HG03095 (cell line): ENCODE results near the gene FGF21.

Source experiments
- ATAC-seq: cut with Tn5 transposase; IDR thresholded peaks from one replicate; pipeline ENCODE4 v1.9.1; 2021; ENCODE audit warnings: moderate library complexity; ENCODE audit not compliant: unreplicated experiment

Gene FGF21

GRCh38 chr19:48728911-48729664 lies 26.2 kb upstream of the FGF21 start:
- no peak for ATAC-seq

DNA sequence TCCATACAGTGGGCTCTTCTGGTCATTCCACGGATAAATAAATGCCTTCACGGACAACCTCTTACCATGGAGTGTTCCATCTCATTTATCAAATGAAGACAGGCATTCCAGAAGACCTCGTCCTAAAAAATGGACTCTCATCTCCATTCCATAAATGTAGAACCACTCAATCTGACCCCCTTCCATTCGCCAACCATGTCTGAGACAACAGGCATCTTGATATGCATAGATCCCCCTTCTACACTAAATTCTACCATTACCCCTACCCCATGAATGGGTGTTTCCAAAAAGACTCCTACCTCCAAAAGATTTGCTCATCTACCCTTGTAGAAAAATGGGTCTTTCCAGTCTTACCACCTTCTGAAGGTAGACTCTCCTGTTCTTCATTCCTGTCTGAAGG lies 23.9 kb upstream of the FGF21 start:
- ATAC-seq = no peak

DNA sequence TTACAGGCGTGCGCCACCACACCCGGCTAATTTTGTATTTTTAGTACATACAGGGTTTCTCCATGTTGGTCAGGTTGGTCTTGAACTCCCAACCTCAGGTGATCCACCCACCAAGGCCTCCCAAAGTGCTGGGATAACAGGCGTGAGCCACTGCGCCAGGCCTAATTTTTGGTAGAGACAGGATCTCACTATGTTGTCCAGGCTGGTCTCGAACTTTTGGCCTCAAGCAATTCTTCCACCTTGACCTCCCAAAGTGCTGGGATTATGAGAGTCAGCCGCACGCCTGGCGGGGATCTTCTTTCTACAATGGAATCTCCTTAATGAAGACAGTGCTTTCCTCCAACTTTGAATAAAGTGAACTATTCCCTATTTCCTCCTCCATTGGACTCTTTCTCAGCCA lies 20.7 kb upstream of the FGF21 start:
- no peak for ATAC-seq

- ATAC-seq = no peak
Observed at GRCh38 chr19:48735031-48735615, 20.2 kb upstream of the FGF21 start.

DNA sequence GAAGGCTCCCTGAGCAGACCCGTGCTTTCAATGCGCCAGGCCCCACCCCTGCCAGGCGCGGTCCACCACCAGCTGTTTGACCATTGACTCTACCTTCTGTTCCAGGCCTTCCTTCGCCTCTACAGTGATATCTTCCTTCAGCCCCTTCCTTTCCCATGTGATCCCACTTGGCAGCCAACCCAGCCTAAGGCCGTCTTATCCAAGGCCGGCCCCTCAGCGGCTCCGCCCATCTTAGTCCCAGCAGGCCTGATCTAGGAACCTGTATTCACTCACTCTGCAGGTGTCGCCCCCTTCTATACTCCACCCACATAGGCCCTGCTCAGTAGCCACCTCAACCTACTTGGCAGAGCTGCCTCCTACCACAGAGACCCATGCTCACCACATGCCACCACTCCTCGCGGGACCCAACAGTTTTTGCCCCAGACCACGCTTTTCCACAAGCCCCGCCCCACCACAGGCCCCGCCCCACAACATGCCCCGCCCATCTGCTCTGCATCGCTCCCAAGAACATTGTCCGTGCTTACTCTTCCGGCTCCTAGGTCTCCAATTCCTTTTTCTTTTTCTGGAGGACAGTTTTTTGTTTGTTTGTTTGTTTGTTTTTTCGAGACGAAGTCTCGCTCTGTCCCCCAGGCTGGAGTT lies 17.8 kb upstream of the FGF21 start:
- ATAC-seq = no peak

GRCh38 chr19:48738557-48739403 lies 16.5 kb upstream of the FGF21 start:
- ATAC-seq = no peak

DNA sequence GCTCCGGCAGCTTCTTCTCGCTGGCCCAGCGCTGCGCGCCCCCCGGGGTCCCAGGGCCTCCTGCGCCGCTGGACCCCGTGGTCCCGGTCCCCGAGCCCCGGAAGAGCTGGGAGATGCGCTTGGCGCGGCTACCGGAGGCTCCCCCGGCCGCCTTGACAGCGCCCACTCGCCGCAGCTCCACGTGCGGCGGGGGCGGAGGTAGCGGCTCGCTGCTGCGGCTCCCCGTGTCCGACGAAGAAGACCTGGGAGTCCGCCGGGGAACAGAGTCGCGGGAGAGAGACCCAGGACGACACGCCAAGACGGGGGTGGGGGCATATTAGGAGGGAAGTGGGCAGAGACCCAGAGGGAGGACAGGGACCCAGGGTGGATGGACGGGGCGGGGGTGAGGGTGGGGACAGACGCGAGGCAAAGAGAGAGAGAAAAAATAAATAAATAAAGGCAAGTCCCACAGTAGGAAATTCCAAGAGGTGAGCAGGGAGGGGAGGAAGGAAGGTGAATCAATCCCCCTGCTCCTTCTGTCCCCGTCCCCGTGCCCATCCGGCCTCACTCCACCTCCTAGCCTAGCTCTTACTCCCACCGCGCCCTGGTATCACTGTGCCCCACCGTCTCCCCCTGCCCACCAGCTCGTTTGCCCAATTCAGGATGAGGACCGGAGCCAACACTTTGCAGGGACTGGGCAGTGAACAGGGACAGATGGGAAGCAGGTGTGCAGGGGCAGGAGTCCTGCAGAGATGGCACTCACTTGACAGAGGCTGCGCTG lies 15.7 kb upstream of the FGF21 start:
- ATAC-seq = no peak

- no peak for ATAC-seq
Observed at GRCh38 chr19:48740164-48740972, 15.0 kb upstream of the FGF21 start, which contains the start of gene RASIP1. TSS of gene RASIP1 (minus strand) at chr19:48740610. CDS start at chr19:48740282, 328 bp downstream.

GRCh38 chr19:48741129-48741999 lies 14.0 kb upstream of the FGF21 start:
- ATAC-seq = no peak

GRCh38 chr19:48742096-48742495 lies 13.2 kb upstream of the FGF21 start:
- ATAC-seq = no peak

DNA sequence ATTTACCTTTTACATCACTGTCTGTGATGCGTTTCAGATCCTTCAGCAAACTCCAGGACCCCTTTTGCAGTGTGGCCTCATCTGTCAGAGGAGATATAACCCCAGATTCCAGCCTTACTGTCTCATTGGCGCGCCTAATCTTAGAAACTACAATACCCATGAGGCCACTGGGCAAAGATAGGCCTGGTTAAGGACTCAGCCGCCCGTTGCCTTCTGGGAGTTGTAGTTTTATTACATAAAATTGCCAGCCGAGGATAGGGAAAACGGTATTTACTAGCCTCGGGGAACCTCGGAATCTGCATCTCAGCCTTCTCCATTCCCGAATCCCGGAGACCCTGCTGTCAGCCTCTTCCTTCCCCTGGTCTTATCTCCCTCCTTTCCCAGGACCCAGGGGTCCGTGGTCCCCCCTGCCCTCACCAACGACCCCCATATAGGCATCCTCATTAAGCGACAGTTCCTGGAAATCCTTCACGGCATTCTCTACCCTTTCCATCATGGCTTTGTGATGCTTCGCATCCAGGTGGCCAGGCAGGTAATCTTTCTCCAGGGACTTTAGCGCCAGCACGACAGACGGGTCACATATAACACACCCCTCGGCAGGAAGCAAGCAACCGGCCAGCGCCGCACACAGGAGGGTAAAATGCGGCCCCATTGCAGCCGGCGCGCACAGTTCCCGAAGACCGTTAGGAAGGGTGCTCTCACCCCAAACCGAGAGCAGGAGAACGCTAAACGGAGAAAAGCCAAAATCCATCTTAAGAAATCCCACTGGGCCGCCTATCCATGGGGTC lies 9.9 kb upstream of the FGF21 start:
- no peak for ATAC-seq

DNA sequence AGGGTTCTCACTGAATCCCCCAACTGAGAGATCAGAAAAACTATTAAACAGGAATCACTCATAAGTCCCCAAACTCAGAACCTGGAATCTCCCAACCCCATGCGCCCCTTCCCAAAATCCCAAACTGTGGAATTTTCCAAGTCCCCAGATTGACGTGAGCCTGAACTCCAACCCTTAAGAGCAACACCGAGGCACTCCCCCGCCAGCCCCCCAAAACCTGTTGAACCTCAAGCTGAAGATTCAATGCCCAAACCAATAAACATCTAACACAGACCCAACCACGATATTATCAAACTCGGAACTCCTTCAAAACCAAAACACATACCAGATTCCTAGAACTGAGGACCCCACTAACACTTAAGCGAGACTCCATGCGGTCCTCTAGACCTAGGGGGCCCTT lies 9.2 kb upstream of the FGF21 start:
- no peak for ATAC-seq

GRCh38 chr19:48746738-48747575 lies 8.4 kb upstream of the FGF21 start, which contains the start of gene IZUMO1:
TSS of gene IZUMO1 (minus strand) at chr19:48746909. CDS start at chr19:48745859, 1,050 bp downstream.
- no peak for ATAC-seq

GRCh38 chr19:48749571-48750198 lies 5.6 kb upstream of the FGF21 start:
- no peak for ATAC-seq

- ATAC-seq = no peak
Observed at GRCh38 chr19:48750351-48750750, 5.0 kb upstream of the FGF21 start.

DNA sequence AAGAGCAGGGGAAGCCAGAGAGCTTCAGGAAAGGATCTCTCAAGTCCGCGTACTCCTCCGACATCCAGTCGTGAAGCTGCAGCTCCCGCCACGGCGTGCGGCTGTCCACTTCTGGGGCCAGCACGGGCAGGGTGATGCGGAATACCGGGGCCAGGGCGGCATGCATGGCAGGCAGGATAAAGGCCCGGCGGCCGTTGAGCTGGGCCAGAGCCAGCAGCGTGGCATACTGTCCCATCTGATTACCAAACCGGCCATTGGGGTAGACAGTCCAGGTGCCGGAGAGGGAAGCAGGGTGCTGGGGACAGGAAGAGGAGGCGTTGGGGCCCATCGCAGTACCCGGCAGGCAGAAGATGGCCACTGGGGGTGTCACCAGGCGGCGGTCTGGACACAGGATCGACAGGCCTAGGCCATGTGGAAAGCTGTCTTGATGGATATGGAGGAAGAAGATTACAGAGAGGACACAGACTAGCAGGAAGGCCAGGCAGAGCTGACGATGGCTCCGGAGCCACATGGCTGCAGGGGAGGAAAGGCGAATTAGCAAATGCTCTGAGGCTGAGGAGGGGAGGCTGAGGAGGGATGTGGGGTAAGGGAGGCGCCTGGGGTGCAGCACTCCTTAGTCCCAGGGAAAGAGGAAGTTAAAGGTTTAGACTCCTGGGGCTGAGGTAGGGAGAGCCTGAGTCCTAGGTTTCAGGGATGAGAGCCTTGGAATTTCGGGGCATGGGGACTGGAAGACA lies 4.4 kb upstream of the FGF21 start:
- ATAC-seq = no peak
